Left kidney (tissue), 2 donors: ENCODE results near the gene SDHB. TPM values are rescaled to one million over a fixed set of nuclear protein-coding genes. Genes with fewer than 3 reads are reported as not detected.

Source experiments
- DNase-seq: peaks from one replicate; pipeline ENCODE4 v3.0.0-alpha.2; 2013
- polyA plus RNA-seq: library from polyadenylated mRNA; unstranded; fragments of 120-200 nt; gene quantifications from one replicate; pipeline ENCODE4 v1.2.1, GENCODE V29; 2013; ENCODE audit not compliant: insufficient read length

The SDHB gene
- polyA plus RNA-seq, 1 donor: 168 TPM

- no peak for DNase-seq
Observed at GRCh38 chr1:16988210-16988609, 65.6 kb downstream of the SDHB start.

GRCh38 chr1:16986962-16987361 lies 66.9 kb downstream of the SDHB start:
- no peak for DNase-seq

GRCh38 chr1:16986560-16986959 lies 67.3 kb downstream of the SDHB start:
- no peak for DNase-seq

- no peak for DNase-seq
Observed at GRCh38 chr1:16986113-16986512, 67.7 kb downstream of the SDHB start.

GRCh38 chr1:16984717-16985116 lies 69.1 kb downstream of the SDHB start:
- no peak for DNase-seq

- DNase-seq: no peak
Observed at GRCh38 chr1:16983649-16984048, 70.2 kb downstream of the SDHB start.

GRCh38 chr1:16982902-16983301 lies 70.9 kb downstream of the SDHB start:
- DNase-seq: no peak

GRCh38 chr1:16981269-16981849 lies 72.5 kb downstream of the SDHB start:
- DNase-seq: no peak

- DNase-seq: no peak
Observed at GRCh38 chr1:16980473-16981268, 73.2 kb downstream of the SDHB start, which contains the start of gene MFAP2. MFAP2 (minus strand) TSS chr1:16980620; CDS start chr1:16978273, 2,347 bp downstream.

- DNase-seq: no peak
Observed at GRCh38 chr1:16979475-16980327, 74.1 kb downstream of the SDHB start.

GRCh38 chr1:16978567-16979474 lies 75.0 kb downstream of the SDHB start:
- no peak for DNase-seq

GRCh38 chr1:16978139-16978538 lies 75.7 kb downstream of the SDHB start:
- DNase-seq: no peak

- DNase-seq: no peak
Observed at GRCh38 chr1:16977377-16977776, 76.5 kb downstream of the SDHB start.

- no peak for DNase-seq
Observed at GRCh38 chr1:16976966-16977365, 76.9 kb downstream of the SDHB start.

GRCh38 chr1:16975838-16976237 lies 78.0 kb downstream of the SDHB start:
- DNase-seq: no peak

- no peak for DNase-seq
Observed at GRCh38 chr1:16975211-16975610, 78.6 kb downstream of the SDHB start.

- DNase-seq: no peak
Observed at GRCh38 chr1:16973215-16973614, 80.6 kb downstream of the SDHB start.

GRCh38 chr1:16972189-16972895 lies 81.5 kb downstream of the SDHB start:
- no peak for DNase-seq

- no peak for DNase-seq
Observed at GRCh38 chr1:16971341-16972188, 82.3 kb downstream of the SDHB start.
